ENCODE data around the gene TBCD. TPM values are rescaled to one million over a fixed set of nuclear protein-coding genes. Genes with fewer than 3 reads are reported as not detected.

Gene TBCD
- total and polyA plus RNA-seq, 8 donors, result 28.7 to 161 (median 40.0) TPM

- intact Hi-C loops (cut with DNase I), result no loop called here
- H3K36me3 ChIP-seq, result no peaks in the 10 kb centered on the region
- no peak for FAIRE-seq
- peak in 1 of 6 donors; percentile 47 for DNase-seq
- peaks cover 0 to 6% (median 6%) of the 10 kb centered on the region in 3 donors for H3K4me1 ChIP-seq
- peak in 3 of 4 donors; percentile 35 to 60 (median 53) for ATAC-seq
- WGBS, 2 donors, result 68 to 72% methylated on average over 13 of the region's 13 CpGs
- no peak for TF ChIP-seq CTCF (IDR thresholded peaks at IDR 0.05)
- H3K4me3 ChIP-seq, result no peak overlapping the region
- no peaks in the 10 kb centered on the region for H3K9me3 ChIP-seq
- peak overlapping the region in 3 of 4 donors; percentile 35 to 69 (median 35) for H3K27ac ChIP-seq
- H3K27me3 ChIP-seq, result no peaks in the 10 kb centered on the region
Observed at GRCh38 chr17:82837586-82838320, 85.9 kb downstream of the TBCD start.

GRCh38 chr17:82838386-82839063 lies 86.7 kb downstream of the TBCD start:
- TF ChIP-seq CTCF (IDR thresholded peaks at IDR 0.05), result no peak
- peak overlapping the region in 3 of 4 donors; percentile 35 to 69 (median 35) for H3K27ac ChIP-seq
- intact Hi-C loops (cut with DNase I), result no loop called here
- no peaks in the 10 kb centered on the region for H3K36me3 ChIP-seq
- WGBS, 2 donors, result 47 to 49% methylated on average over 17 of the region's 17 CpGs
- peaks cover 0 to 6% (median 6%) of the 10 kb centered on the region in 3 donors for H3K4me1 ChIP-seq
- no peaks in the 10 kb centered on the region for H3K27me3 ChIP-seq
- no peak overlapping the region for H3K4me3 ChIP-seq
- peak; percentile 74 to 91 (median 84) for ATAC-seq
- DNase-seq, result peak in 5 of 6 donors; percentile 53 to 74 (median 65)
- no peaks in the 10 kb centered on the region for H3K9me3 ChIP-seq
- FAIRE-seq, result no peak

GRCh38 chr17:82839617-82840292 lies 87.9 kb downstream of the TBCD start, which contains the start of gene ZNF750:
ZNF750 (minus strand) TSS chr17:82840022; CDS start chr17:82832454, 7,568 bp downstream.
- no peak for DNase-seq

GRCh38 chr17:82840431-82840831 lies 88.6 kb downstream of the TBCD start:
- no peaks in the 10 kb centered on the region for H3K36me3 ChIP-seq
- no peaks in the 10 kb centered on the region for H3K9me3 ChIP-seq
- H3K4me3 ChIP-seq, result no peak overlapping the region
- H3K4me1 ChIP-seq, result peaks cover 0 to 6% (median 6%) of the 10 kb centered on the region in 3 donors
- DNase-seq (no peak), ATAC-seq (no peak), FAIRE-seq (no peak)
- no peak overlapping the region for H3K27ac ChIP-seq
- intact Hi-C loops (cut with DNase I), result no loop called here
- no peak for TF ChIP-seq CTCF (IDR thresholded peaks at IDR 0.05)
- 94 to 96% methylated on average over 11 to 12 of the region's 12 CpGs for WGBS, 2 donors
- H3K27me3 ChIP-seq, result no peaks in the 10 kb centered on the region

More at GRCh38 chr17:82839617-82840292, 87.9 kb downstream of the TBCD start, which contains the start of gene ZNF750:
- no peak for TF ChIP-seq CTCF (IDR thresholded peaks at IDR 0.05)
- H3K27ac ChIP-seq, result peak within 1 kb of the TSS in 2 of 4 donors; percentile 35 to 69
- no peak for FAIRE-seq
- H3K27me3 ChIP-seq, result no peaks in the 10 kb centered on the region
- peaks cover 0 to 6% (median 6%) of the 10 kb centered on the region in 3 donors for H3K4me1 ChIP-seq
- no peak for ATAC-seq
- intact Hi-C loops (cut with DNase I), result no loop called here
- no peaks in the 10 kb centered on the region for H3K9me3 ChIP-seq
- WGBS, 2 donors, result 90 to 92% methylated on average over 25 of the region's 25 CpGs
- no peaks in the 10 kb centered on the region for H3K36me3 ChIP-seq
- no peak within 1 kb of the TSS for H3K4me3 ChIP-seq
